DMS53 treated with DMSO at 0.1 percent for 48 hours (cell line): Measurements from ENCODE around the gene SCN4A.
"Not testable (repeated sequence)": the region's sequence is repeated elsewhere in the genome, so short reads cannot be mapped to it uniquely, and the experiment has no call there.

Experiments
- DNase-seq: peaks from one replicate; lab custom pipeline; 2025; ENCODE audit not compliant: unreplicated experiment; lab: John Stamatoyannopoulos, UW

The SCN4A gene

DNA sequence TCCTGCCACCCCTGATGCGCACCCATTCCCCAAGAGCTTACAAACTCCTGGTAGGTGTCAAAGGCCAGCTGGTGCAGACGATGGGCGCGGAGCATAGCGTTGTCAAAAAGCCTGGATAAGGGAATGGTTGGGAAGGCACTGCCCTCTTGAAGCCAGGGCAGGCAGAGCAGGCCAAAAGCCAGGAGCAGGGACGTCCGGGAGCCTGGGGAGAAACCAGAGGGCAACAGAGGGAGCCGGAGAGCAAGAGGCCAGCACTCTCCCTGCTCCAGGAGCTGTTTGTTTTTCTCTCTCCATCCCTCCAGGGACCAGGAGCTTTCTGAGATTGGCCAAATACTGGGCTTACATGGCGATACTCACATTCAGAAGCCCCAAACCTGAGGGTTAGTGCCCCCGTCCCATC, 54.4 kb downstream of the SCN4A start:
- DNase-seq: no peak

DNA sequence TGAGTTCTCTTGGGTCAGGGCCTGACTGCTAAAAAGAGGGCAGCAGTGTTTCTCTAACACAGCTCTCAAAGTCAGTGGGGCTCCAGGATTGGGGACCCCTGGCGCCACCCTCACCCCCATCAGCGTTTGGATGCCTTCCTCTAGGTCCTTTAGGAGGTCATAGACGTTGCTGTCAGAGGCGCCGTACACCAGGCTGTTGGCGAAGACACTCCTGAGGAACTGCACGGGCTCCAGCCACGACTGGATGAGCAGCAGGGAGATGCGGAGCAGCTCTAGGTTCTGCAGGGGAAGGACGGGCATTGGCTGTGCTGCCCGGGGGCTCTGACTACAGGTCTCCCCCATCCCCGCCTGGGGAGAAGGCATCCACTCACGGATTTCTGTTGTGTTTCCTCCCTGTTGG, 55.1 kb downstream of the SCN4A start:
- no peak for DNase-seq

DNA sequence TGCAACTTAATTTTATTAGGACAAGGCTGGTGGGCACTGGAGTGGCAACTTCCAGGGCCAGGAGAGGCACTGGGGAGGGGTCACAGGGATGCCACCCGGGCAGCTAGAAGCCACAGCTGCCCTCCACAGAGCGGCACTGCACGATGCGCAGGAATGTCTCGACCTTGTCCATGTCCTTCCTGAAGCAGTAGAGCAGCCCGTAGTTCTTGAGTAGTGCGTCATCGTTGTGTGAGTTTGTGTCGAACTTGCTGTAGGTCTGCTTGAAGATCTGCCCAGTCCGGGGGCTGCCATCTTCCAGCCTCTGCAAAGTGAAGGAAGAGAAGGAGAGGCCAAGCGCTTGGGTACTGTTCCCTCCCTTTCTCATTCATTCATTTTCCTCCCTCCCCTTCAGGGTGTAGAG, 55.5 kb downstream of the SCN4A start:
- DNase-seq: not testable (repeated sequence)

DNA sequence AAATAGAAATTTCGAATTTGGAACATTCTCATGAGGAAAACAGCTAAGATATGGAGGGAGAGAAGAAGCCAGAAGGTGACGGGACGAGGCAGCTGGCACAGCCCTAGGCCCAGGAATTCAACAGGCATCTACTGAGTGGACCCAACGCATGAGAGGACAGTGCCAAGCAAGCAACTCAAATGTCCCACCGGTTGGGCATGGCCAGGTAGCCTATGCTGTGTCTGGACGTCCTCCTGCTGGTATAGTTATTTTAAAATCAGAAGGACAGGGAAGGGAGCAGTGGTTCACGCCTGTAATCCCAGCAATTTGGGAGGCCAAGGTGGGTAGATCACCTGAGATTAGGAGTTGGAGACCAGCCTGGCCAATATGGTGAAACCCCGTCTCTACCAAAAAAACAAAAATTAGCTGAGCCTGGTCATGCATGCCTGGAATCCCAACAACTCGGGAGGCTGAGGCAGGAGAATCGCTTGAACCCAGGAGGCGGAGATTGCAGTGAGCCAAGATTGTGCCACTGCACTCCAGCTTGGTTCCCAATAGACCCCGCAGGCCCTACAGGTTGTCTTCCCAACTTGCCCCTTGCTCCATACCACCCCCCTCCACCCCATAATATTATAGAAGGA, 56.0 kb downstream of the SCN4A start:
- DNase-seq: no peak

DNA sequence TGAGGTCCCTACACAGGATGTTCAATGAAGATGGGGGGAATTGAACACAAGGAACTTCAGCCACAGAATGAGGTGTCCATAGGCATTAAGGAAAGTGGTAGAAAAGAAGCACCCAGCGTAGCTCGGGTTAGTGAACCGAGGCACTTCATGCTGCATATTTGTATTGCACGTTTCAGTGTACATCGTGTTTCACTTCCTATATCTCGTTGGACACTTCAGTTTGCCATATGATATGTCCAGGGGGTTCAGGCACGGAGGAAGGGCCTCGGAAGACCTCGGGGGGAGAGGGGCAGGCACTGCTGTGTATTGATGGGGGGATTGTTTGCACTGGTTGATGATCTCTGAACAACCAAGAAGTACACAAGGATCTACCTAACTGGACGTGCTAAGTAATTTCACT, 57.0 kb downstream of the SCN4A start:
- not testable (repeated sequence) for DNase-seq

DNA sequence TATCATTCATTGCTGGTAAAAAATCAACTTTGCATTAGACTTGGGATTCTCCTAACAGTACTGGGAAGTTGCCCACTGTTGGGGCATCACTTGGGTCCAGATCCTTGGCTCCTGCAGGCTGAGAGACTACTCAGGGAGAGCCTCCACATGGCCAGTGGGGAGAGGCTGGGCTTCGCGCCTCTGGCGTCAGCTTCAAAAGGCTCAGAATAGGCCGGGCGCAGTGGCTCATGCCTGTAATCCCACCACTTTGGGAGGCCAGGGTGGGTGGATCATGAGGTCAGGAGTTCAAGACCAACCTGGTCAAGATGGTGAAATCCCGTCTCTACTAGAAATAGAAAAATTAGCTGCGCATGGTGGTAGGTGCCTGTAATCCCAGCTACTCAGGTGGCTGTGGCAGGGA, 58.2 kb downstream of the SCN4A start:
- DNase-seq: no peak

DNA sequence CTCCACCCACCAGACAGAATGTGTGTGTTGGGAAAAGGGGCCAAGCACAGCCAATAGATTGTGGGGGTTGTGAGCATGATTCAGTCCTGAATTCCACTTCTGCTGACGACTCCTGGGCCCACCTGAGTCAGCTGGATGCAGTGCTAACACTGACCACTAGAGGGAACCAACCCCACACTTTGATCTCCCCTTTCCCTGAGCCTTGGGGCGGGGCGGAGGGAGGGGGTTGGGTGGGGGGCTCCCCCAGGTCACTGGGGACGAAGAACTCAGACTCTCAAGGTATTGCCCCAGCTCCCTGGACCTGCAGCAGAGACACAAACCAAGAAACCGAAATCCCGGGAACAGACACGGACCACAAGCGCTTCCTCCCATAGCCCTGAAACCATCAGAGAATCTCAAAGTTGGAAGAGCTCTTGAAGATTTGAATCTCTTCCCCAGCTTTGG, 61.0 kb downstream of the SCN4A start:
- no peak for DNase-seq

DNA sequence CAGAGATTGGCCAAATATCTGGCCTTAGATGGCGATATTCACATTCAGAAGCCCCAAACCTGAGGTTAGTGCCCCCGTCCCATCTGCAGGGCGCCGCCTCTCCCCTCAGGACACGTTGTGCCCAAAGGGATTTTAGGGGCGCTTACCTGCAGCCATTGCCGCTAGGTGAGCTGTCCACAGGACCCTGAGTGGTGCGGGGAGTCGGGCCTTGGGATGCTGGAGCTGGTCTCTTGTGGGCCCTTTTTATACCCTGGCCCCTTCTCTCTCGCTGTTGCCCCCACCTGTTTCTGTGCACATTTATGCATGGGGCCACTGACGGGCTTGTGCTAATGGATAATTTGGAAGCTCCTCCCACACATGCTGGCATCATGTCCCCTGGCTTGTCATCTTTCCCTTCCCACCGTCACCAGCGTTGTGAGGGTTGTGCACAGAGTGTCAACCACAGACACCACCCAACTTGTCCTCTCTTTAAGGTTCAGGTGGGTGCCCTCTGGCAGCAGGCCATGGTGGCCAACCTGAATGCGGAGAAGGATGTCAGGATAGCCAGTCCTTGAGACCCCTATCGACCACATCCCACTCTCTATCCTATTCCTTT, 61.6 kb downstream of the SCN4A start, which contains the start of gene CSHL1:
CSHL1 (minus strand) TSS at position 218 of the 595 bp plus-strand sequence; CDS start at position 156, 62 bp downstream.
- DNase-seq: no peak

DNA sequence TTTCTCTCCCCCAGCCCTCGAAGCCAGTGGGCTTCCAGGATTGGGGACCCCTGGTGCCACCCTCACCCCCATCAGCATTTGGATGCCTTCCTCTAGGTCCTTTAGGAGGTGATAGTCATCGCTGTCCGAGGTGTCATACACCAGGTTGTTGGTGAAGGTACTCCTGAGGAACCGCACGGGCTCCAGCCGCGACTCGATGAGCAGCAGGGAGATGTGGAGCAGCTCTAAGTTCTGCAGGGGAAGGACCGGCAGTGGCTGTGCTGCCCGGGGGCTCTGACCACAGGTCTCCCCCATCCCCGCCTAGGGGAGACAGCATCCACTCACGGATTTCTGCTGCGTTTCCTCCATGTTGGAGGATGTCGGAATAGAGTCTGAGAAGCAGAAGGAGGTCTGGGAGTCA, 62.6 kb downstream of the SCN4A start:
- DNase-seq: no peak

DNA sequence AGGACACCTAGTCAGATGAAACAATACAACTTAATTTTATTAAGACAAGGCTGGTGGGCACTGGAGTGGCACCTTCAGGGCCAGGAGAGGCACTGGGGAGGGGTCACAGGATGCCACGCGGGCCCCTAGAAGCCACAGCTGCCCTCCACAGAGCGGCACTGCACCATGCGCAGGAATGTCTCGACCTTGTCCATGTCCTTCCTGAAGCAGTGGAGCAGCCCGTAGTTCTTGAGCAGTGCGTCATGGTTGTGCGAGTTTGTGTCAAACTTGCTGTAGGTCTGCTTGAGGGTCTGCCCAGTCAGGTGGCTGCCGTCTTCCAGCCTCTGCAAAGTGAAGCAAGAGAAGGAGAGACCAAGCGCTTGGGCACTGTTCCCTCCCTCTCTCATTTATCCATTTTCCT, 63.1 kb downstream of the SCN4A start:
- not testable (repeated sequence) for DNase-seq

DNA sequence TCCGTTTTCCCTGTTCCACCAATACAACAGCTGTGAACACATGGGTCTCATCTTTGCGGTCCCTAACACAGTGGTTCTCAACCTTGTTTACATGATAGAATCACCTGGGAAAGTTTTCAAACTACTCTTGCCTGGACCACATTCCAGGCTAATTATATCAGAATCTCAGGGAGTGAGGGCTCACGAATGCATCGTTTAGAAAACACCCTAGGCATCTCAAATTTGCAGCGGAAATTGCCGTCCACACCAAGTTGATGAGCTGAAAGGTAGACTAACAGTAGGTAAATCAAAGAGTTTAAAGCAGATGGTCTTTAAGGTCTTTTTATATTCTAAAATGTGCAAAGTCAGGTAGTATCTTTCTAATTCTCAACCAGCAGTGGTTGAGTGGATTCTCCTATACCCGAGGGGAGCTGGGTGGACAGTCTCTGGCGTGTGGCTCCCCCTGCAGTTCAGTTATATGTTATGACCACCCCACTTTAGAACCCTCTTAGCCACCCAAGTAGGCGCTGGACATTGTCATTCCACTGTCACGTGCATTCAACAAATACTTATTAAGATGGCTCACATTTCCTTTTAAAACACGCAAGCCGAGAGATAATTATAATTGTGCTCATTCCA, 65.4 kb downstream of the SCN4A start:
- not testable (repeated sequence) for DNase-seq

DNA sequence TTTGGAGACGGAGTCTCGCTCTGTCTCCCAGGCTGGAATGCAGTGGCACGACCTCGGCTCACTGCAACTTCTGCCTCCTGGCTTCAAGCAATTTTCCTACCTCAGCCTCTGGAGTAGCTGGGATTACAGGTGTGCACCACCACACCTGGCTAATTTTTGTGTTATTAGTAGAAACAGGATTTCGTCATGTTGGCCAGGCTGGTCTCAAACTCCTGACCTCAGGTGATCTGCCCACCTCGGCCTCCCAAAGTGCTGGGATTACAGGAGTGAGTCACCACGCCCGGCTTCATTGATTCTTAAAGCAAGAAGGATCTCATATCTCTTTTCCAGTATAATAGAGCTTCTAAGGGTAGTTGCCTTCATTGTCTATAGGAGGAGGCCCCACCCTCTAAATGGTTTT, 67.9 kb downstream of the SCN4A start:
- DNase-seq: not testable (repeated sequence)

DNA sequence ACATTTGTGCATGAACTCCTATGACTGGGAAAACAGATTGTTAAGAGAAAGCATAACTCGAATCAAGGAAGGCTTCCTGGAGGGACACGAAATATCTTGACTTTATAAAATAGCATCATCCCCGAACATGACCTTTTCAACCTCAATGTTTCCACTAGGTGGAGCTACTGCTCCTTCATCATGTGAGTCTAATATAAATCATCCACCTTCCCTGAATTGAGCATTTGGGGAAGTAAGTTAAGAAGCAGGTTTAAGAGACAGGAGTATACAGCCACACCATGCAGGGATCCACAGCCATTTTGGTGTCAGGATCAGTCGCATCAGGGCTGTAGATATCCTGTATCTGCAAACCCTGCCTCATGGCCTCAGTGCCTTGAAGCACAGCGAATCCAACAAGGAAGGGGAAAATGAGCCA, 68.9 kb downstream of the SCN4A start:
- not testable (repeated sequence) for DNase-seq

DNA sequence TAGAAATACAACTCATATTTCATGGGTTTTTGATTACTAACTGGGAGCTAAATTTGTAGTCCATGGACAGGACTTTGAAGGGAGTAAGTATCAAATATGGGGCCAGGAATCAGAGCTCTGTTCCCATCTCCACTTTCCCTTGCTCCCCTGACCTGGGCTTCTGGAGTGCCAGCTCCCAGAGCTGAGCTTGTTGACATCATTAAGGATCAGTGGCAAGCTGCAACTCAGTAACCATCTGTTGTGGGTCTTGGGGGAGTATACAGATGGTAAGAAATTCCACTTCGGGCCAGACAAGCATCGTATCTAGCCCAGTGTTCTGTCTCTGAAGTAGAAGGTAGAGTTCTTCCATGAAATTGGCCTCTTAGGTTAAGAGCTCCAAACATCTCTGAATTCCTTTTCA, 70.7 kb downstream of the SCN4A start:
- DNase-seq: not testable (repeated sequence)

DNA sequence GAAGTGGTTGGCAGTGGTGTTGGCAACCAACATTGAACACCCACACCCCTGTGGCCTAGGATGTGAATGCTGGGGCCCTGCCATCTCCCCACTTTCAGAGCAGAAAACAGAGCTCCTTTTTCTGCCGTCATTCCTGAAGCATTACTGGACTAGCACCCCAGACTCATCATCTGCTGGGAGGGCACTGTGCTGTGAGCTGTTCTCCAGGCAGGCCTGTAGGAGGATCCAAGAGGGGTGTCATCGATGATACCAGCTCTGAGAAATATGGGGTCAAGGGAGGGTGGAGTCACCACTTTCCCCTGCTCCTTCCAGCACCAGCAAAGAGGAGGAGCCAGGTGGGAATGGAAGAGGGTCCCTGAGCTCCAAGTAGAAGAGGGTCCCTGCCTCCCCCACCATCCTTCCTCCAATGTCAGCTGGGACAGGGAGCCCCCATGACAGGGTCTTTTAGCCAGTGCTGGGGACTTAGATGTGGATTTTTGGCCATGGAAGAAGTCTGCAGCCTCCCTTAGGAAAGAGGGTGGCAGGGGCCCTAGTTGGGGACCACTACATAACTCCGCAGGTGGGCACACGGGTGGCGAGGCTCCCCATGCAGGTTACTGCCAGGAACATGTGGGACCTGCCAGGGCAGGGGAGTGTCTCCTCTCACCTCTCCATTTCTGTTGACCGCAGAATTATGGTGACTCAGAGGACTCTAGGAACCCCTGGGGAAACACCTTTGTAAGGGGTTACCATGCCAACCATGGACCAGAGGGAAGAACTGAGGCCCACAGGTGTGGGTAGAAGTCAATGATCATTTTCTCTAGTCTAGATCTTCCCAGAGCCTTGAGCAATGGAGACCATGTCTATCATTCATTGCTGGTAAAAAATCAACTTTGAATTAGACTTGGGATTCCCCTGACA, 73.6 kb downstream of the SCN4A start:
- not testable (repeated sequence) for DNase-seq

DNA sequence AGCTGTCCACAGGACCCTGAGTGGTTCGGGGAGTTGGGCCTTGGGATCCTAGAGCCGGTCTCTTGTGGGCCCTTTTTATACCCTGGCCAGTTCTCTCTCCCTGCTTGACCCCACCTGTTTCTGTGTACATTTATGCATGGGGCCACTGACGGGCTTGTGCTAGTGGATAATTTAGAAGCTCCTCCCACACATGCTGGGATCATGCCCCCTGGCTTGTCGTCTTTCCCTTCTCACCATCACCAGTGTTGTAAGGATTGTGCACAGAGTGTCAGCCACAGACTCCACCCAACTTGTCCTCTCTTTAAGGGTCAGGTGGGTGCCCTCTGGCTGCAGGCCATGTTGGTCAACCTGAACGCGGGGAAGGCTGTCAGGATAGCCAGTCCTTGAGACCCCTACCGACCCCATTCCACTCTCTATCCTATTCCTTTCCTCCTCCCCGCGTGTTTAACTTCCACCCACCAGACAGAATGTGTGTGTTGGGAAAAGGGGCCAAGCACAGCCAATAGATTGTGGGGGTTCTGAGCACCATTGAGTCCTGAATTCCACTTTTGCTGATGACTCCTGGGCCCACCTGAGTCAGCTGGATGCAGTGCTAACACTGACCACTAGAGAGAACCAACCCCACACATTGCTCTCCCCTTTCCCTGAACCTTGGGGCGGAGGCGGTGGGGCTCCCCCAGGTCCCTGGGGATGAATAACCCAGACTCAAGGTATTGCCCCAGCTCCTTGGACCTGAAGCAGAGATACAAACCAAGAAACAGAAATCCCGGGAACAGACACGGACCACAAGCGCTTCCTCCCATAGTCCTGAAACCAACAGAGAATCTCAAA, 76.0 kb downstream of the SCN4A start, which contains the start of gene CSH1:
CSH1 (minus strand) TSS at position 51 of the 831 bp plus-strand sequence. CDS start 63 bp downstream, outside the sequence.
- not testable (repeated sequence) for DNase-seq

DNA sequence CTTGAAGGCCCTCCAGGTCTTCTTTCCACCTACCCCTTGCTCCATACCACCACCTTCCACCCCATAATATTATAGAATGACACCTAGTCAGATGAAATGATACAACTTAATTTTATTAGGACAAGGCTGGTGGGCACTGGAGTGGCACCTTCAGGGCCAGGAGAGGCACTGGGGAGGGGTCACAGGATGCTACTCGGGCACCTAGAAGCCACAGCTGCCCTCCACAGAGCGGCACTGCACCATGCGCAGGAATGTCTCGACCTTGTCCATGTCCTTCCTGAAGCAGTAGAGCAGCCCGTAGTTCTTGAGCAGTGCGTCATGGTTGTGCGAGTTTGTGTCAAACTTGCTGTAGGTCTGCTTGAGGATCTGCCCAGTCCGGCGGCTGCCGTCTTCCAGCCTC, 77.9 kb downstream of the SCN4A start:
- DNase-seq: not testable (repeated sequence)

DNA sequence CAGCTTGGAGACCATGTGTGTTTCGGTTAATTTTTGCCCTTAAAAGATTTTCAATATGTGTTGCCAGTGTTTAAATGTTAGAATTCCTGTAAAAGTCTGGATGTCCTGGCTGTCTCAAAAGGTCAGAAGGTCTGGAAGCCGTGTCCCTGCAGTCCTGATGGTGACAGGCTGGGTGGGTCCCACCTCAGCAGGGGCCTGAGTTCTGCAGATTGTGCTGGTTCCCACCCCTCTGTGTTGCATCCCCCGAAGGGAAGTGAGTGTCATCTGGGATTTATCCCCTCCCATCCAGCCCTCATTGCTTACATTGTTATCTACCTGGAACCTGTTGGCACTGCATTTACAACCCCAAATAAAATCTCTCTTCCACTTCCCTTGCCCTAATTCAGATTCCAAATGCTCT, 78.7 kb downstream of the SCN4A start:
- not testable (repeated sequence) for DNase-seq

DNA sequence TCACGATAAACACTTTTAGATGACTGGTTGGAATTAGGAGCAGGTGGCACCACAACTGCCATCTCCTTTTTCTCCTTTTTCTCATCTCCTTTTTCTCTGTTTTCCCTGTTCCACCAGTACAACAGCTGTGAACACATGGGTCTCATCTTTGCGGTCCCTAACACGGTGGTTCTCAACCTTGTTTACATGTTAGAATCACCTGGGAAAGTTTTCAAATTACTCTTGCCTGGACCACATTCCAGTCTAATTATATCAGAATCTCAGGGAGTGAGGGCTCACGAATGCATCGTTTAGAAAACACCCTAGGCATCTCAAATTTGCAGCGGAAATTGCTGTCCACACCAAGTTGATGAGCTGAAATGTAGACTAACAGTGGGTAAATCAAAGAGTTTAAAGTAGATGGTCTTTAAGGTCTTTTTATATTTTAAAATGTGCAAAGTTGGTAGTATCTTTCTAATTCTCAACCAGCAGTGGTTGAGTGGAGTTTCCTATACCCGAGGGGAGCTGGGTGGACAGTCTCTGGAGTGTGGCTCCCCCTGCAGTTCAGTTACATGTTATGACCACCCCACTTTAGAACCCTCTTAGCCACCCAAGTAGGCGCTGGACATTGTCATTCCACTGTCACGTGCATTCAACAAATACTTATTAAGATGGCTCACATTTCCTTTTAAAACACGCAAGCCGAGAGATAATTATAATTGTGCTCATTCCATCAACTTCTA, 80.2 kb downstream of the SCN4A start:
- not testable (repeated sequence) for DNase-seq
